Measurements from ENCODE around the gene MKLN1.

MKLN1 gene

DNA sequence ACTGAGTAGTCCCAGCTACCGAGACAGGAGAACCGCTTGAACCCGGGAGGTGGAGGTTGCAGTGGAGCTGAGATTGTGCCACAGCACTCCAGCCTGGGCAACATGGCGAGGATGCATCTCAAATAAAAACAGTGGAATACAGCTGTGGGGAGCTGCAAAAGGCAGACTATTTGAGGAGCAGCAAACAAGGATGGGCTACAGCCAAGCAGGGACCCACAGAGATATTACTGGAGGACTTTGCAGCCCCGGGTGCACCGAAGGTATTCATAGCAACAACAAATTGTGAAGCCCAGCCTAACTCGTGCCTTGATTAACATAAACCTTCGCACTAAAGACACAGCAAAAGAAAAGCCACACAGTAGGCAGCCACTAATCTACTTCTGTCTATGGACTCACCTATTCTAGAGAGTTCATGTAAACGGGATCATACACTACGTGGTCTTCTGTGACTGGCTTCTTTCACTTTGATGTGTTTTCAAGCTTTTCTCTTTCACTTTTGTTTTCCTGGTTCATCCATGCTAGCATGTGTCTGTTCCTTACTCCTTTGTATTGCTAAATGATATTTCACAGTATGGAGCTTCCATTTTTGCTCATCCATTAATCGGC, 194.8 kb downstream of the MKLN1 start:
- Histone ChIP-seq H3K27me3 (ENCODE audit: insufficient read depth, low read length) (peaks cover 10% of the 10 kb centered on the region; the same call in 1 of the 2 replicates), H3K4me3 (ENCODE audit: low read depth, low read length, poor library complexity, severe bottlenecking) (no peak overlapping the region), H3K4me2 (ENCODE audit: low read length) (peak overlapping the region; percentile 16; the same call in 1 of the 2 replicates), H4K20me1 (ENCODE audit: insufficient read depth, low read length) (no peaks in the 10 kb centered on the region), H3K4me1 (ENCODE audit: insufficient read depth, low read length, severe bottlenecking) (no peaks in the 10 kb centered on the region), H3K9ac (ENCODE audit: low read length) (no peak overlapping the region), H2AFZ (ENCODE audit: low read length) (no peak overlapping the region), H3F3A (ENCODE audit: insufficient read depth, low read length) (no peaks in the 10 kb centered on the region), H3K27ac (ENCODE audit: low read depth, low read length, poor library complexity, severe bottlenecking) (no peak overlapping the region), H3K36me3 (ENCODE audit: insufficient read depth, low read length) (no peaks in the 10 kb centered on the region), H3K9me3 (ENCODE audit: low read length) (no peaks in the 10 kb centered on the region), H3K79me2 (ENCODE audit: insufficient read depth, low read length) (no peaks in the 10 kb centered on the region), H3K9me2 (ENCODE audit: low read depth, low read length) (no peaks in the 10 kb centered on the region)
- no peak for TF ChIP-seq EZH2 (IDR thresholded peaks at IDR 0.05; ENCODE audit: borderline replicate concordance, low read length)
- TF ChIP-seq, protein P1, sequence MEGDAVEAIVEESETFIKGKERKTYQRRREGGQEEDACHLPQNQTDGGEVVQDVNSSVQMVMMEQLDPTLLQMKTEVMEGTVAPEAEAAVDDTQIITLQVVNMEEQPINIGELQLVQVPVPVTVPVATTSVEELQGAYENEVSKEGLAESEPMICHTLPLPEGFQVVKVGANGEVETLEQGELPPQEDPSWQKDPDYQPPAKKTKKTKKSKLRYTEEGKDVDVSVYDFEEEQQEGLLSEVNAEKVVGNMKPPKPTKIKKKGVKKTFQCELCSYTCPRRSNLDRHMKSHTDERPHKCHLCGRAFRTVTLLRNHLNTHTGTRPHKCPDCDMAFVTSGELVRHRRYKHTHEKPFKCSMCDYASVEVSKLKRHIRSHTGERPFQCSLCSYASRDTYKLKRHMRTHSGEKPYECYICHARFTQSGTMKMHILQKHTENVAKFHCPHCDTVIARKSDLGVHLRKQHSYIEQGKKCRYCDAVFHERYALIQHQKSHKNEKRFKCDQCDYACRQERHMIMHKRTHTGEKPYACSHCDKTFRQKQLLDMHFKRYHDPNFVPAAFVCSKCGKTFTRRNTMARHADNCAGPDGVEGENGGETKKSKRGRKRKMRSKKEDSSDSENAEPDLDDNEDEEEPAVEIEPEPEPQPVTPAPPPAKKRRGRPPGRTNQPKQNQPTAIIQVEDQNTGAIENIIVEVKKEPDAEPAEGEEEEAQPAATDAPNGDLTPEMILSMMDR (IDR thresholded peaks at IDR 0.05; ENCODE audit: low read length), result no peak

DNA sequence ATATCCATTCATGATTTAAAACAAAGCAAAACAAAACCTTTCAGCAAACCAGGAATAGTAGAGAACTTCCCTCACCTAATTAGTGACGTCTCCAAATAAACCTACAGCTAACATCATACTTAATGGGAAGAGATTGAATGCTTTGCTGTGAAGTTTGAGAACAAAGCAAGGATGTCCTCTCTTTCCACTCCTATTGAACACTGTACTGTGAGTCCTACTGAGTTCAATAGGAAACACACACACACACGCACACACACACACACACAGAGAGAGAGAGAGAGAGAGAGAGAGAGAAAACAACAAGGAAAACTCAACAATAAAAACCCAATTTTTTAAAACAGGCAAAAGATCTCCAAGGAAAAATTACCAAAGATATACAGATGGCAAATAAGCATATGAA, 196.4 kb downstream of the MKLN1 start:
- Histone ChIP-seq H3K36me3 (ENCODE audit: insufficient read depth, low read length) (no peaks in the 10 kb centered on the region), H3F3A (ENCODE audit: insufficient read depth, low read length) (no peaks in the 10 kb centered on the region), H3K27me3 (ENCODE audit: insufficient read depth, low read length) (peaks cover 15% of the 10 kb centered on the region), H3K9me2 (ENCODE audit: low read depth, low read length) (no peaks in the 10 kb centered on the region), H3K4me3 (ENCODE audit: low read depth, low read length, poor library complexity, severe bottlenecking) (no peak overlapping the region), H3K4me1 (ENCODE audit: insufficient read depth, low read length, severe bottlenecking) (no peaks in the 10 kb centered on the region), H2AFZ (ENCODE audit: low read length) (no peak overlapping the region), H3K9ac (ENCODE audit: low read length) (no peak overlapping the region), H3K27ac (ENCODE audit: low read depth, low read length, poor library complexity, severe bottlenecking) (no peak overlapping the region), H4K20me1 (ENCODE audit: insufficient read depth, low read length) (no peaks in the 10 kb centered on the region), H3K9me3 (ENCODE audit: low read length) (no peaks in the 10 kb centered on the region), H3K79me2 (ENCODE audit: insufficient read depth, low read length) (no peaks in the 10 kb centered on the region), H3K4me2 (ENCODE audit: low read length) (no peak overlapping the region)
- TF ChIP-seq EZH2 (IDR thresholded peaks at IDR 0.05; ENCODE audit: borderline replicate concordance, low read length), result no peak
- TF ChIP-seq, protein P1 (IDR thresholded peaks at IDR 0.05; ENCODE audit: low read length), result no peak

DNA sequence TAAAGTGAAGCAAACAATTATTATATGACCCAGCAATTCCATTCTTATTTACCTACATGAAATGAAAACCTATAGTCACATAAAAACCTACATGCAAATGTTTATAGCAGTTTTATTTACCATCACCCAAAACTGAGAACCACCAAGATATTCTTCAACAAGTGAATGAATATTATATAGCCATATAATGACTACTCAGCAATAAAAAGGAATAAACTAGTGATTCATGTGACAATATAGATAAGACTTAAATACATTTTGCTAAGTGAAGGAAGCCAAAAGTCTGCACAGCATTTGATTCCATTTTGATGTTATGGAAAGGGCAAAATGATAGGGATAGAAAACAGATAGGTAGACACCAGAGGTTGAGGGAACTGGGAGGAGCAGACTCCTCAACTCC, 197.0 kb downstream of the MKLN1 start:
- no peaks in the 10 kb centered on the region for H3F3A ChIP-seq (ENCODE audit: insufficient read depth, low read length)
- no peaks in the 10 kb centered on the region for H4K20me1 ChIP-seq (ENCODE audit: insufficient read depth, low read length)
- peaks cover 15% of the 10 kb centered on the region for H3K27me3 ChIP-seq (ENCODE audit: insufficient read depth, low read length)
- no peak for TF ChIP-seq EZH2 (IDR thresholded peaks at IDR 0.05; ENCODE audit: borderline replicate concordance, low read length)
- TF ChIP-seq, protein P1 (IDR thresholded peaks at IDR 0.05; ENCODE audit: low read length), result no peak
- H3K27ac ChIP-seq (ENCODE audit: low read depth, low read length, poor library complexity, severe bottlenecking), result no peak overlapping the region
- no peaks in the 10 kb centered on the region for H3K9me3 ChIP-seq (ENCODE audit: low read length)
- H3K9ac ChIP-seq (ENCODE audit: low read length), result no peak overlapping the region
- no peaks in the 10 kb centered on the region for H3K79me2 ChIP-seq (ENCODE audit: insufficient read depth, low read length)
- no peaks in the 10 kb centered on the region for H3K36me3 ChIP-seq (ENCODE audit: insufficient read depth, low read length)
- no peaks in the 10 kb centered on the region for H3K9me2 ChIP-seq (ENCODE audit: low read depth, low read length)
- no peak overlapping the region for H3K4me3 ChIP-seq (ENCODE audit: low read depth, low read length, poor library complexity, severe bottlenecking)
- H2AFZ ChIP-seq (ENCODE audit: low read length), result no peak overlapping the region
- H3K4me1 ChIP-seq (ENCODE audit: insufficient read depth, low read length, severe bottlenecking), result no peaks in the 10 kb centered on the region
- no peak overlapping the region for H3K4me2 ChIP-seq (ENCODE audit: low read length)

Measured in OCI-LY1 (cell line).